B cell (primary cell): ENCODE data around the gene TSPAN18. TPM values are rescaled to one million over a fixed set of nuclear protein-coding genes. Genes with fewer than 3 reads are reported as not detected.

Experiments used
- ATAC-seq: fragments of 200-7000 bp; cut with Tn5 transposase; one replicate; pipeline ENCODE4 v1.10.0; 2021; ENCODE audit warnings: low read depth, mild to moderate bottlenecking, moderate number of reproducible peaks, moderate library complexity
- CTCF ChIA-PET: fragments of 350-600 bp; sonication (Branson Sonifier 250); formaldehyde crosslinking; loops from one replicate; lab custom pipeline; 2021; ENCODE audit warnings: antibody characterized with exemption, inconsistent platforms; lab: Charles Lee
- POLR2A ChIA-PET: fragments of 350-600 bp; sonication (Branson Sonifier 250); formaldehyde crosslinking; loops from one replicate; lab custom pipeline; 2021; ENCODE audit warnings: antibody characterized with exemption; lab: Charles Lee
- DNase-seq: peaks from one replicate; pipeline ENCODE4 v3.0.0; 2013
- H2AFZ ChIP-seq: 2 replicates; pipeline ENCODE4 v1.6.1; 2012; ENCODE audit warnings: mild to moderate bottlenecking, low read depth, low read length; ENCODE audit not compliant: insufficient read depth, poor library complexity, severe bottlenecking
- H3K27ac ChIP-seq, 2 donors: 1 replicate in 1 of 2; 2 replicates in 1 of 2; pipeline ENCODE4 v1.5.1; 2012 to 2013; ENCODE audit warnings: low read length in 2 of 2, mild to moderate bottlenecking in 2 of 2, moderate library complexity in 1 of 2
- H3K27me3 ChIP-seq, 4 experiments: fragments of 200-600 bp in 1 of 4; sonication (generic) in 1 of 4; replicated peaks in 1 of 4; 1 replicate in 2 of 4; 2 replicates in 2 of 4; pipeline versions ENCODE4 v1.6.1 to v1.7.0; 2013 to 2016; ENCODE audit warnings: low read length in 3 of 4, mild to moderate bottlenecking in 2 of 4, mixed read lengths in 1 of 4, moderate library complexity in 1 of 4; ENCODE audit not compliant: insufficient read depth in 4 of 4, control insufficient read depth in 3 of 4; ENCODE audit errors: control extremely low read depth in 1 of 4
- H3K36me3 ChIP-seq, 2 experiments: replicated peaks in 1 of 2; 1 replicate in 1 of 2; 2 replicates in 1 of 2; pipeline versions ENCODE4 v1.6.1 to v1.7.1; 2013; ENCODE audit warnings: low read length in 1 of 2; ENCODE audit not compliant: insufficient read depth in 2 of 2, control insufficient read depth in 1 of 2; ENCODE audit errors: control extremely low read depth in 1 of 2, extremely low read depth in 1 of 2
- H3K4me1 ChIP-seq, 2 donors: fragments of 200-600 bp in 1 of 2; sonication (generic) in 1 of 2; 1 replicate in 1 of 2; 2 replicates in 1 of 2; pipeline versions ENCODE4 v1.5.1 to v1.6.1; 2013 to 2017; ENCODE audit warnings: low read length in 2 of 2; ENCODE audit not compliant: control insufficient read depth in 2 of 2, insufficient read depth in 2 of 2
- H3K4me2 ChIP-seq: replicated peaks from 2 replicates; pipeline ENCODE3; 2012; ENCODE audit warnings: mild to moderate bottlenecking, low read depth, low read length; ENCODE audit not compliant: poor library complexity, severe bottlenecking
- H3K4me3 ChIP-seq, 5 experiments: fragments of 200-600 bp in 1 of 5; sonication (generic) in 1 of 5; 1 replicate in 3 of 5; 2 replicates in 2 of 5; pipeline versions ENCODE4 v1.5.1 to v1.7.0; 2011 to 2016; ENCODE audit warnings: low read length in 4 of 5, mild to moderate bottlenecking in 4 of 5, low read depth in 2 of 5, control low read depth in 1 of 5, moderate library complexity in 1 of 5; ENCODE audit not compliant: insufficient read depth in 1 of 5; ENCODE audit errors: control extremely low read depth in 1 of 5, extremely low read depth in 1 of 5
- H3K79me2 ChIP-seq: fragments of 200-600 bp; sonication (generic); one replicate; pipeline ENCODE4 v1.6.0; 2016; ENCODE audit warnings: low read length; ENCODE audit not compliant: control insufficient read depth, insufficient read depth
- H3K9ac ChIP-seq: fragments of 200-600 bp; sonication (generic); 2 replicates; pipeline ENCODE4 v1.6.1; 2017; ENCODE audit warnings: mild to moderate bottlenecking, low read length, moderate library complexity
- H3K9me3 ChIP-seq, 3 donors: one replicate each; pipeline versions ENCODE4 v1.6.1 to v1.7.1; 2013; ENCODE audit warnings: low read length in 2 of 3; ENCODE audit not compliant: control insufficient read depth in 2 of 3, insufficient read depth in 1 of 3; ENCODE audit errors: control extremely low read depth in 1 of 3
- H4K20me1 ChIP-seq: 2 replicates; pipeline ENCODE4 v1.6.0; 2012; ENCODE audit warnings: mild to moderate bottlenecking, low read length; ENCODE audit not compliant: insufficient read depth, control insufficient read depth, poor library complexity, severe bottlenecking
- H3K27ac Mint-ChIP-seq: one replicate; pipeline ENCODE4 v1.8.0; 2021; ENCODE audit warnings: mixed read lengths
- H3K27me3 Mint-ChIP-seq: one replicate; pipeline ENCODE4 v1.8.0; 2021; ENCODE audit warnings: mixed read lengths
- H3K4me1 Mint-ChIP-seq: one replicate; pipeline ENCODE4 v1.8.0; 2021; ENCODE audit warnings: mixed read lengths
- H3K4me3 Mint-ChIP-seq: one replicate; pipeline ENCODE4 v1.8.0; 2021; ENCODE audit warnings: mixed read lengths
- H3K9me3 Mint-ChIP-seq: one replicate; pipeline ENCODE4 v1.8.0; 2022; ENCODE audit warnings: mixed read lengths; ENCODE audit not compliant: insufficient read depth
- EZH2 ChIP-seq: IDR thresholded peaks from 2 replicates; pipeline ENCODE4 v1.6.1; 2012; ENCODE audit warnings: borderline replicate concordance, low read depth, mild to moderate bottlenecking, moderate library complexity, low read length; ENCODE audit not compliant: insufficient read depth, poor library complexity, severe bottlenecking
- WGBS: methylation state at CpG from one replicate; pipeline ENCODE4 v1.1.5; 2013; ENCODE audit warnings: missing lambda C conversion rate; ENCODE audit not compliant: insufficient coverage; 5-methylcytosine and 5-hydroxymethylcytosine counted together
- intact Hi-C: fragments of 100-400 bp; cut with micrococcal nuclease; formaldehyde crosslinking; loops from one replicate; pipeline ENCODE4 v1.10.0; 2022
- polyA plus RNA-seq: library from polyadenylated mRNA; depleted of rRNA; stranded (reverse); fragments of >200 nt; gene quantifications from 2 replicates; pipeline ENCODE4 v1.2.3, GENCODE V29; 2012
- total RNA-seq, 2 donors: library from RNA; stranded (reverse); fragments of 120-200 nt in 1 of 2; gene quantifications; 1 replicate in 1 of 2; 2 replicates in 1 of 2; pipeline versions ENCODE4 v1.2.3 to v1.2.4, GENCODE V29; 2013 to 2022
- TF ChIP-seq, protein P1 (sequence below): fragments of 200-600 bp; IDR thresholded peaks from one replicate; pipeline ENCODE4 v1.8.0; 2022; ENCODE audit warnings: antibody characterized with exemption, mild to moderate bottlenecking

TSPAN18 gene
- total and polyA plus RNA-seq, 2 donors (not counting 1 experiment from before 2014, with no cell fraction given), result 0.75 to 2.0 TPM

DNA sequence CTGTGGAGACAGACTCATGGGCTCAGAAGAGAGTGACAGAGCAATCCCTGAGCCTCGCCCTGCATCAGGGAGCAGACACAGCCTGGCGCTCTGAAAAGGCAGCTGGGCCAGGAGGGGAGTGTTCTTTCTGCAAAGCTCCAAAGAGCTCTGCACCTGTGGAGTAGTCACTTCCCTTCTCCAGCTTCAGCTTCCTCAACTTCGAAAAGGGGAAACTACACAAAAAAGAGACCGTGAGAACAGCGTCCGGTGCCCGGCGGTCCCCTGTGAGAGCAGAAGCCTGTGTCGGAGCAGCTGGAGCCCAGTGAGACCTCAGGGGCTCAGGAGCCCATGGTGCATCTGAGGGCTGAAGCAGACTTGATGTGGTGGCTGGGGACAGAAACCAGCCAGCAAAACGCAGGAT, 188.9 kb downstream of the TSPAN18 start:
- Histone ChIP-seq H2AFZ (no peak overlapping the region), H3K79me2 (no peaks in the 10 kb centered on the region), H3K9ac (no peak overlapping the region), H4K20me1 (no peaks in the 10 kb centered on the region), H3K4me3 (peak overlapping the region in 1 of 5 experiments; percentile 9), H3K4me2 (peak overlapping the region; percentile 49), H3K9me3 (no peaks in the 10 kb centered on the region), H3K27me3 (no peaks in the 10 kb centered on the region), H3K36me3 (no peaks in the 10 kb centered on the region), H3K4me1 (peaks cover 30 to 40% of the 10 kb centered on the region in 2 donors), H3K27ac (no peak overlapping the region)
- peak overlapping the region; percentile 23 for H3K4me3 Mint-ChIP-seq
- TF ChIP-seq, protein P1, sequence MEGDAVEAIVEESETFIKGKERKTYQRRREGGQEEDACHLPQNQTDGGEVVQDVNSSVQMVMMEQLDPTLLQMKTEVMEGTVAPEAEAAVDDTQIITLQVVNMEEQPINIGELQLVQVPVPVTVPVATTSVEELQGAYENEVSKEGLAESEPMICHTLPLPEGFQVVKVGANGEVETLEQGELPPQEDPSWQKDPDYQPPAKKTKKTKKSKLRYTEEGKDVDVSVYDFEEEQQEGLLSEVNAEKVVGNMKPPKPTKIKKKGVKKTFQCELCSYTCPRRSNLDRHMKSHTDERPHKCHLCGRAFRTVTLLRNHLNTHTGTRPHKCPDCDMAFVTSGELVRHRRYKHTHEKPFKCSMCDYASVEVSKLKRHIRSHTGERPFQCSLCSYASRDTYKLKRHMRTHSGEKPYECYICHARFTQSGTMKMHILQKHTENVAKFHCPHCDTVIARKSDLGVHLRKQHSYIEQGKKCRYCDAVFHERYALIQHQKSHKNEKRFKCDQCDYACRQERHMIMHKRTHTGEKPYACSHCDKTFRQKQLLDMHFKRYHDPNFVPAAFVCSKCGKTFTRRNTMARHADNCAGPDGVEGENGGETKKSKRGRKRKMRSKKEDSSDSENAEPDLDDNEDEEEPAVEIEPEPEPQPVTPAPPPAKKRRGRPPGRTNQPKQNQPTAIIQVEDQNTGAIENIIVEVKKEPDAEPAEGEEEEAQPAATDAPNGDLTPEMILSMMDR, result no peak
- TF ChIP-seq EZH2, result no peak
- ATAC-seq (peak; percentile 46), DNase-seq (peak; percentile 67)
- H3K9me3 Mint-ChIP-seq, result no peaks in the 10 kb centered on the region
- ChIA-PET CTCF (interaction anchor here (0.5 to 3.1 kb wide), 5 partner anchors 11 to 194 kb away, joined by 3 to 17 read pairs (median 9); no protein-coding TSS in a partner anchor), POLR2A (no interaction called here)
- H3K4me1 Mint-ChIP-seq, result peaks cover 27% of the 10 kb centered on the region
- peaks cover 4% of the 10 kb centered on the region for H3K27me3 Mint-ChIP-seq
- no peak overlapping the region for H3K27ac Mint-ChIP-seq
- WGBS, result 1% methylated on average over 10 of the region's 10 CpGs
- intact Hi-C loops, result no loop called here

DNA sequence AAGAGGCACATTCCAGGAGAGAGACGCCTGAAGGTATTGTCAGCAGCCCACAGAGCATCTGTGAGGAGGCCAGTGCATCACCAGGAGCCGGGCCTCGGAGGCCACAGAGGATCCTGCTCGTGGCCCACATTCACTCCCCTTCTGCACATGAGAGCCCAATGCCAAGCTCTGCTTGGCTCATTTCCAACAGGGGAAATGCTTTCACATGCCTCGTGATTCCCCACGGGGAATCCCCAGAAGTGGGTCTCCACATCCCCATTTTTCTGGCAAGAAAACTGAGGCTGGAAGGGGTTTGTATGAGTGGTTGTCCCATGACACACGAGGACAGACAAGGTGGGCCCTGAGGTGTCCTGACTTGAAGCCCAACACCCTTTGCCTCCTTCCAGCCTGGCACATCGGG, 189.6 kb downstream of the TSPAN18 start:
- no peak for ATAC-seq
- no peak for TF ChIP-seq EZH2
- TF ChIP-seq, protein P1, result no peak
- Histone ChIP-seq H3K4me2 (no peak overlapping the region), H3K9me3 (no peaks in the 10 kb centered on the region), H3K4me3 (no peak overlapping the region), H3K9ac (no peak overlapping the region), H2AFZ (no peak overlapping the region), H3K79me2 (no peaks in the 10 kb centered on the region), H3K36me3 (no peaks in the 10 kb centered on the region), H4K20me1 (no peaks in the 10 kb centered on the region), H3K27ac (no peak overlapping the region), H3K27me3 (no peaks in the 10 kb centered on the region), H3K4me1 (peaks cover 30 to 38% of the 10 kb centered on the region in 2 donors)
- DNase-seq, result peak; percentile 45
- H3K27me3 Mint-ChIP-seq, result peaks cover 4% of the 10 kb centered on the region
- CTCF ChIA-PET, result interaction anchor here (0.5 to 3.1 kb wide), 4 partner anchors 10 to 188 kb away, joined by 3 to 17 read pairs (median 12); no protein-coding TSS in a partner anchor
- H3K4me3 Mint-ChIP-seq, result no peak overlapping the region
- H3K27ac Mint-ChIP-seq, result no peak overlapping the region
- H3K9me3 Mint-ChIP-seq, result no peaks in the 10 kb centered on the region
- H3K4me1 Mint-ChIP-seq, result peaks cover 23% of the 10 kb centered on the region
- 43% methylated on average over 8 of the region's 8 CpGs for WGBS
- POLR2A ChIA-PET, result no interaction called here
- intact Hi-C loops, result no loop called here
